ENCODE measurements around the gene TWSG1. TPM values are rescaled to one million over a fixed set of nuclear protein-coding genes. Genes with fewer than 3 reads are reported as not detected.
"Not testable (repeated sequence)": the region's sequence is repeated elsewhere in the genome, so short reads cannot be mapped to it uniquely, and the experiment has no call there.

Gene TWSG1
- total RNA-seq, 1 experiment from 2014 or later: 101 TPM

DNA sequence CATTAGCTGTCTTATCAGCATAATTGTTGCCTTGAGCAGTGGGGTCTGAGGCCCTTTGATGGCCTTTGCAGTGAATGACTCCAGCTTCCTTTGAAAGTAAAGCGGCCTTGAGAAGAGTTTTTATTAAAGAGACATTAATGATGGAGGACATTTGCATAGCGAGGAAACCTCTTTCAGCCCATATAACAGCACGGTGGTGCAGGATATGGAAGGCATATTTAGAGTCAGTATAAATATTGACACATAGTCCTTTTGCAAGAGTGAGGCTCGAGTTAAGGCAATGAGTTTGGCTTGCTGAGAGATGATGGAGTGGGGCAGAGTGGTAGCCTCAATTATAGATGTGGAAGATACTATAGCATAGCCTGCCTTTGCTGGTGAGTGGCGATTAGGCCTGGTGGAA, 89.7 kb downstream of the TWSG1 start:
- not testable (repeated sequence) for DNase-seq (ENCODE audit: low read depth)

DNA sequence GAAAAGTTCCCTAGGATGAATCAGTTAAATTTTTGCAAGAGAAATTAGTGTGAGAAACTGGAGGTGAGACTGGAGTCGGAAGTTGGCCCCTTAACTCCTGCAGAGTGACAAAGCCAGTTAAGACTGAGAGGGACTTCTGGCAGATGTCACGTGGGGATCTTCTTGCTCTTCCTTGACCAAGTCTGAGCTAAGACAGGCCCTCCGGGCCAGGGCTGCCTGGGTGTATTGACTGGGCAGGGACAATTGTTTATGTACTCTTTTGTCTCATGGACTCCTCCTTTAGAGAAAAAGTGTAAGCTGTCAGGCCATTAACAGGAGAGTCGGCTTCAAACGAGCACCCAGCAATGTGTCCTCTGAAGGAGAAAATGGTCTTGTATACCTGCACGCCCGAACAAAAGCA, 92.2 kb downstream of the TWSG1 start:
- no peak for DNase-seq (ENCODE audit: low read depth)

DNA sequence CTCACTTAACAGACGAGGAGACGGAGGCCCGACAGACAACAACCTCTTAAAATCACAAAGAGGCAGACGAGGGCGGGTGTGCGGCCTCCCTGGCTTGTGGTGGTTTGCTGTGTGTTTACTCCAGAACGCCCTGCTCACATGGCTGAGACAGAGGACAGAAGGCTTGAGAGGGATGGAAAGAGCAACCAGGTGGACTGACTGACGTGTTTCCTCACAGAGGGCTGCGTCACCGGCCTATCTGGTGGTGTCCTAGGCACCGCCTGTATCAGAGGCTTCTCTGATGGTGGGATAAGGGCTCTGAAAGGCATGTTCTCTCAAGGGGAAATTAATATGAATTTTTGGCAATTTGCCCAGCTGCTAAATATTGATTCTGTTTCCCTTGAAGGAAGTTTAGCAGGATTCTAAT, 93.7 kb downstream of the TWSG1 start:
- no peak for DNase-seq (ENCODE audit: low read depth)

DNA sequence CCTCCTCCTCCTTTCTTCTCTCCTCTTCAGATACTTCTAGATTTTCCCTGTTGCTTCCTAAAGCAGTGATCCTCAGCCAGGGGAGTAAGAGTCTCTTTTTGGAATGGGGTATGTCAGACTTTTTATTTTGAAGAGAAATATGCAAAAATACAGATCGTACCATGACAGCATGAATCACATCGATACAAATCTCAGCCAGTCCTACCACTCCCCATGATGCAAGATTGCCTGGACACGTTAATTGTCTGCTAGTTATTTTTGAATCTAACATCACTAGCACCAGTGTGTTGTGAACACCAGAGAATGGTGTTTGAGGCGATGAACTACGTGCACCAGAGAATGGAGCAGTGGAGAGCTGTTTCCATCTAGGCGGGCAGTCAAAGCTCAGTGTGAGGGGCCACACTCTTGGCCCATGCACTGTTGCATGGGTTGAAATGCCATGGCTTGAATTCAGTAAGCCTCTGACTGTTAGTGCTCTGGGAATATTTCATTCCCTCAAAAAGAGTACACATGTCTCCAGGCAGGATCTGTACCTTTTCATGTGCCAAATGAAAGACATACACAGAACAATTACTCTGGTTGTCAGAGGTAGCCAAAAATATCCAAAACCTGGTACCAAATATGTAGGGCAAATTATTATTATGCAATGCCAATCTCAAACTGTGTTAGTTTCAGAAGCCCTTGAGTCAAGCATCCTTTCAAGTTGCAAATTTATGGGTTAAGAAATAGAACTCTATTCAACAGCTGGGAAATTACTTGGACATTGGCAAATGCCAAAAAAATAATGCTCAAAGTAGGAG, 94.5 kb downstream of the TWSG1 start:
- no peak for DNase-seq (ENCODE audit: low read depth)

DNA sequence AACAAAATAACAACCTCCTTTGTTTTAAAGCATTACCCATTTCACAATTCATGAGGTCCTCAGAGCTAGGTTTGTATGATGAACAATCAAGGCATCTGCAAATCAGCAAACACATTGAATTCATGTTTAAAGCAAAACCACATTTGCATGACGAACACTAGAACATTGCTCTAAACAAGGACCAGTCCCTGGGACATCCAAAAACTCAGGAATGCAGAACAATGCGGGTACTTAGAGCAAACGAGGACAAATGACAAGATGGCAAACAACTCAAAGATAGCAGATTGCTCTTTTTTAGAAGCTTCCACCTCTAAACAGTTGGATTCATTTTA, 95.1 kb downstream of the TWSG1 start:
- DNase-seq (ENCODE audit: low read depth): no peak

DNA sequence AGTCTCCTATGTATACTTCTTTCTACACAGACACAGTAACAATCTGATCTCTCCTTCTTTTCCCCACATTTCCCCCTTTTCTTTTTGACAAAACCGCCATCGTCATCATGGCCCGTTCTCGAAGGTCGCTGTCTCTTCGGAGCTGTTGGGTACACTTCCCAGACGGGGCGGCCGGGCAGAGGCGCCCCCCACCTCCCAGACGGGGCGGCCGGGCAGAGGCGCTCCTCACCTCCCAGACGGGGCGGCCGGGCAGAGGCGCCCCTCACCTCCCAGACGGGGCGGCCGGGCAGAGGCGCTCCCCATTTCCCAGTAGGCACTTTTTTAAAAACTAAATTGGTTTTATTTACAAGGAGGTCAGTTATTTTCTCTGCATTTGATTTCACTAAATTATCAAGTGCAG, 95.7 kb downstream of the TWSG1 start:
- not testable (repeated sequence) for DNase-seq (ENCODE audit: low read depth)

DNA sequence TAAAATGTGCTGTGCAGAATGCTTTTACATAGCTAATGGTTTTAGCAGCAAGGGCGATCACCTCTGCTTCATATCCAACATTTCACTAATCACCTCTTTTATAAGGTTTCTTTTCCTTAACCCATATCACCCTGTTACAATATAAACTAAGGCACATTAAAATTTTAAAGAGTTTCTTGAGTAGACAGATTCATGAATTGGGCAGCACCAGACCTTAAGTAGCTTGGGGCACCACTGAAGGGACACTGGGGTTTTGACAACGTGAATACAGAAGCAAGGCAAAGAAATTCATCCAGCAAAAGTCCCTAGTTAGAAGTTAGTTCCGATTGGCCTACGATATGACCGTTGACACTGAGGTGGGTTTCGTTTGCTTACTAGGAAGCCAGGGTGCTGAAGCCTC, 96.7 kb downstream of the TWSG1 start:
- DNase-seq (ENCODE audit: low read depth): no peak

DNA sequence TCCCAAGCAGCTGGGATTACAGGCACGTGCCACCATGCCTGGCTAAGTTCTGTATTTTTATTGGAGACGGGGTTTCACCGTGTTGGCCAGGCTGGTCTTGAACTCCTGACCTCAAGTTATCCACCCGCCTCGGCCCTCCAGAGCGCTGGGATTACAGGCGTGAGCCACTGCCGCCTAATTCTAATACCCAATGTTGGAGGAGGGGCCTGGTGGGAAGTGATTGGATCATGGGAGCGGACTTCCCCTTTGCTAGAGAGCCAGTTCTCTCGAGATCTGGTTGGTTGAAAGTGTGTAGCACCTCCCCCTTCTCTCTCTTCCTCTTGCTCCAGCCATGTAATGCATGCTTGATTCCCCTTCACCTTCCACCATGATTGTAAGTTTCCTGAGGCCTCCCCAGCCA, 98.5 kb downstream of the TWSG1 start:
- DNase-seq (ENCODE audit: low read depth): not testable (repeated sequence)

DNA sequence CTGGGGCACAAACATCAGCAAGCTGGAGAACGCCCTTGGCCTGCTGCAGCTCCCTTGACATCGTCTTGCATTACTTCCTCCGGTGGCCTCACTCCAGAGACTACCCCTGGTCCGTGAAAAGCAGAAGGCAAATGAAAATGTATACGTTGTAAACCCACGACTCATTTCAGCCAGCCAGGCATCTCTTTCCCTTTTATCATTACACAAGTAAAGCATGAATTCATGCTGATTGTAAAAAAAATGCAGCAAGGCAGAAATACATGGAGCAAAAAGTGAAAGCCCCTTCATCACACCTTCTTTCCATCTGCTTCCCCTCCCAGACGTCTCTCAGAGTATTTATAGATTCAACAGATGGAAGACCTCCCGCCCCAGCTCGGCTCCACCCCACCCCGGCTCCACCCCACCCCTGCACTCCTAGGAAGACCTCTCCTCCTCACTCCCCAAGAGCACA, 99.1 kb downstream of the TWSG1 start:
- DNase-seq (ENCODE audit: low read depth): no peak

DNA sequence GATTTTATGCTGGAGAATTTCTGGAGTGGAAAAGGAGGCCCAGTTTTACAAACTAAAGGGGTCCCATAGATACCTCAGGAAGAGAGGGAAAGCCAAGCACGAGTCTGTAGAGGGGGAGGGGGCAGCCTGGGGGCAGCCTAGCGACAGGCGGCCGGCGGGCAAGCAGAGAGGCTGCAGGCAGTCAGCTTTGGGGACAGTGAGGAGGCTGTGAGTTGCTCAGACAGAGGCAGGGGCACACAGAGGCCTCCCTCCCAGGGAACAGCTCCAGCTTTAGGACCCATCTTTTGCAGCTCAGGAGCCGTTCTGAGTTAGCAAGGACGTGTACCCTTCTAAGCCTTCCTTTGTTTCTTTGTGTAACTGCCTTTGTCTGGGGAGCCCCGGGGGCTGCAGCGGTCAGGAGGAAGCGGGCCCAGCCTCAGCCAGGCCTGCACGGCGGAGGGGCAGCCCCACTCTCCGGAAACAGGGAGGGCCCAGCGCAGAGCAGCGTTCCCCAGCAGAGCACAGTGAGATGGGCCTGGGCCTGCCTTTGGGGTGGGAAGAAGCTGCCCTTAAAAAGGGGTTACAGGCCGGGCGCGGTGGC, 99.6 kb downstream of the TWSG1 start:
- DNase-seq (ENCODE audit: low read depth): no peak

DNA sequence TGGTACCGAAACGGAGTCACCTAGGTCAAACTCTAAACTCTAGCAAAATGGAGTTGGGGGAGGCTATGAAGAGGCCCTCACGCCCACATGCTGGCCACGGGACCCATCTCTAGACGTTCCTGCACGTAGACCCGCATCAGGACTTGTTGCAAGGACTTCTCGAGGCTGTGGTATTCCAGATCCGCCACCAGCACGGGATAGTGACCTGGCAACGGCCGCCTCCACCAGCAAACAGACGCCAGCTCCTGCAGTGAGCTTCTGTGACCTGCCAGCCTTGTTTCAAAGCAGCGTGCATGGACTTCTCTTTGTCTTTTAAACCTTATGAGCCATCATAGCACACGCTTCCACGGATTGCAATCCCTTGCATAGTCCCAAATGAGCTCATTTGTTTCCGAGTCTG, 100.5 kb downstream of the TWSG1 start:
- DNase-seq (ENCODE audit: low read depth): no peak

DNA sequence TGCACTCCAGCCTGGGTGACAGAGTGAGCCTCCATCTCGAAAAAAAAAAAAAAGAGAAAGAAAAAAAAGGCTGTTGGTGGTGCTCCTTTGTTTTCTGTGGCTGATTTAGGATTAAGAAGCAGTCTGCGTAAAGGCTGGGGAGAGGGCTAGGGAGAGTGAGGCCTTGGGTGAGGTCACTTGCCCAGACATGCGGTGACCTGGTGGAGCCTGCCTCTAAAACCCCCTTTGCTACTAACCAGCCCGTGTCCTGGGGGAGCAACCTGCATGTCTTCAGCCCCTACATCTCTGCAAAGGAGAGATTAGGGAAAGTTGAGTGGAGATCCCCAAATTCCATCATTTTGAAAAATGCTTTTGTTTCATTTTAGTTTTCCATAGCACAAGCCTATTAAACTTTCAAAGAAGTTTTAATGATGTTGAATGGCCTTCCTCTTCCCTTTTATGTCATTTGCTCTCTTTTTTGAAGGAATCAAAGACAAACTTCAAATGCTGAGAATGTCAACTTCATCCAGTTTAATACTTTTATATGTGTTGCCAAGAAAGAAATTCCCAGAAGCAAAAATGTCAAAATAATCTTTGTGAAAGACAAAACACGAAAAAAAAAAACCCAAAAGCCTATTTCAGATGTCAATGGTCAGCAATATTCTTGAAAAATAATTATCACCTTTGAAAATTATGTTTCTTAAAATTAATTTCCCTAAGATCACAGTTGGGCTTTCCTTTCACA, 101.8 kb downstream of the TWSG1 start:
- no peak for DNase-seq (ENCODE audit: low read depth)

DNA sequence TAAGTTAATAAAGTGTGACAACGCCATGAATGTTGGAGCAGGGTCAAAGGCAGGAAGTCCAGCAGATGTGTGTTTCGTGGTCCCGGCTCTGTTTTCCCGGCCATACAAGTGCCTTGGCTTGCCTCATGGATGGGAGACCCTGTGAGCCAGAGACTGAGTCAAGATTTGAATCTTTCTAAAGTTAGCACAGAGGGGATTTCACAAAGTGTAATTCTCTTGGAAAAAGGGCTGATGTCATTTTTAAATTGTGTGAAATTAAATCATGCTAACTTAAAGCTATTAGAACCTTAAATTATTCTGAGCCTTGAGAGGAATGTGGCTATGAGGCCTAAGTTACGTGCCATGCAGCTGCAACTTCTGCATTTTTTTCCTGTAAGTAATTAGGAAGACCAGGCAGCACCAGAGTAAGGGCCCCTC, 102.5 kb downstream of the TWSG1 start:
- DNase-seq (ENCODE audit: low read depth): peak; percentile 18

DNA sequence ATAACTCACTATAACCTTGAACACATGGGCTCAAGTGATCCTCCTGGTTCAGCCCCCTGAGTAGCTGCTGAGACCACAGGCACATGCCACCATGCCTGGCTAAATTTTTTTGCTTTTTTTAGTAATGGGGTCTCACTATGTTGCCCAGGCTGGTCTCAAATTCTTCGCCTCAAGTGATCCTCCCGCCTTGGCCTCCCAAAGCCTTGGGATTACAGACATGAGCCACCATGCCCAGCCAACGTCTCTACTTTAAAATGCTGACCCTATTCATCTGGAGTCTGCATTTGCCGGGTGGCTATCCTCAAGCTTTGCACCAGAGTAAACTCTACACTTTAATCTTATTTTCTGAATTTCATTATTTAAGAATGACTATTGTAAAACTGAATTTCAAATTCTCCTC, 103.1 kb downstream of the TWSG1 start:
- DNase-seq (ENCODE audit: low read depth): no peak

DNA sequence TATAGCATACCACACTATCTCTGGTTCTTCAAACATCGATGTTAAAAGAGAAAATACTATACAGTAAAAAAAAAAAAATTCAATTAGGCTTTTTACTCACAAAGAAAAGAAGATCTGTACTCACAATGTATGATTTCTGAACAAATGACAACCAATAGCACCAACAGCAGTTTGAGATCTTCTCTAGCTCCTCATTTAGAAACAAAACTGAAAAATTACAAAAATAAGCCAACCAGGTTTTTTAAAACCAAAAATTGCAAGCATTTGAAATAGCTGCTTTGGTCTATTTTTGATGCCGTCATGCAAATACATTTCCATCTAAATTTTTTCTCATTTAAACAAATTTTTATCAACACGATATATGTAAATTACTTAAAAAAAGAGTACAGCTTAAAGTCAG, 106.5 kb downstream of the TWSG1 start:
- DNase-seq (ENCODE audit: low read depth): no peak

DNA sequence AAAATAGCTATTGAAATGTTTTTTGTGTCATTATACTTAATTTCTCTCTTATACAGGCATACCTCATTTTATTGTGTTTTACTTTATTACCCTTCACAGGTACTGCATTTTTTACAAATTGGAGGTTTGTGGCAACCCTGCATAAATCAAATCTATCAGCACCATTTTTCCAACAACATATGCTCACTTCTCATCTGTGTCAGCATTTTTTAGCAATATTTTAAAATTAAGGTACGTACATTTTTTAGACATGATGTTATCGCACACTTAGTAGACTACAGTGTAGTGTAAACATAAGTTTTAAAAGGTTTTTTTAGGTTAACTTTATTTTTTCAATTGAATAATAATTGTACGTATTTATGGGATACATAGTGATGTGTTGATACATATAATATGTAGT, 110.0 kb downstream of the TWSG1 start:
- no peak for DNase-seq (ENCODE audit: low read depth)

DNA sequence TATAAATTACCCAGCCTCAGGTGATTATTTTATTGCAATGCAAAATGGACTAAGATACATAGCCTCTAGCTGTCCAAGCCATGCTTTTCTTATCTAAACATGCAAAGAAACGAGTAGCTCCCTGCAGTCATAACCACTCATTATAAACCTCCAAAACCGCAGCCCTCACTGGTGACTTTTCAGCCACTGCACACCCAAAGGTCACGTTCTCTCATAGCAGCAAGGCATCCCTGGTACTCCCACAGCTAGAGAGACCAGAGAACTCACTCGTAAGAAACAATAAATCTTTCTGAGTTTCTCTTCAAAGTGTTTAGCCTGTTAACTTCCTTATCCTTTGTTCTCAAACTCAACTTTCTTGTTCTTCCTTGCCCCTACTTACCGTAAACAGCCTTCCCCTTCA, 112.3 kb downstream of the TWSG1 start:
- peak; percentile 56 for DNase-seq (ENCODE audit: low read depth)

DNA sequence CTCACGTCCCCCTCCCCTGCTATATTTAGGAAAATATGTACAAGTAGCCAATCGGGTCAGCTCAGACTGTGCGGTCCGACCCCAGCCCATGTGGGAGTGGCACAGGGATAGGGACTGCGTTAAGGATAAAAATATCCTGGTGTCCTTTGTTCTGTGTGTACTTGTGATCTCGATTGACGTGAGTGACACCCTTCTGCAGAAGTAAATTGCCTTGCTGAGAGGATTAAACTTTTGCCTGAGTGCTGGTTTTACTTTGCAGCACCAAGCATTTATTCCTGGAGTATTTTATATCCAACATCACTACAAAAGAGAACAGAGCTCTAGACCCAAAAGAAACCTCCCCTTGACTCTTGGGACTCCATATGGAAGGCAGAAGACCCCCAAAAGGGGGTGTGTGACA, 112.8 kb downstream of the TWSG1 start:
- DNase-seq (ENCODE audit: low read depth): no peak

DNA sequence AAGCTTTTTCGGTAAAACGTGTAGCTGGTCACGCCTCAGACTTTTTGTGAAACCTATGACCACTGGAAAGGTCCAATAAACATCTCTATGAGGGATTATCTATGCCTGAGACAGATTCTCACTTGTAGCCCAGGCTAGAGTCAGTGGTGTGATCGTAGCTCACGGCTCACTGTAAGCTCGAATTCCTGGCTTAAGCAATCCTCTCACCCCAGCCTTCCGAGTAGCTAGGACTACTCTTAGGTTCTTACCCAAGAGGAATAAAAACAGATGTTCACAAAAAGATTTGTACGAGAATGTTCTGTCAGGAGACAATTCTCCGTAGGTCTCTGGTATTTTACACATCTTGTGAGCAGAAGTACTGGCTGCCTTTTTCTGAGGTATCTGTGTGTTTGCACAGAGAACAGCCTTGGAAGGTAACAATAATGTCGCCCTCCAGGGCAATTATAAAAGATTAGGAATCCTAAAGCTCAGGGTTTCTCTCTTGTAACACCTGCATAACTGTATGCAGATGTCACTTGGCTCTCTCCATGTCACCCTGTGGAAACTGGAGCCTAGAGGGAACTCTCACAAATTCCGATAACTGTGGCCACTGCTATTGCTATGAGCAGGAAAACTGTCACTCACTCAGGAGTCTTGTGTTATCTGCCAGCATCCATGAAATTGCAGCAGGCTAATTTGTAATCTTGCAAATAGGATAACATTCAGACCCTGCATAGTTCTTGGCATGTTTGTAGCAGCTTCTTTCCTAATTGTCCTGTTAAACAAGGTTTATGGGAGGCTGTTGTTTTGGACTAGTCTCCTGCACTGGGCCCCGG, 115.2 kb downstream of the TWSG1 start:
- DNase-seq (ENCODE audit: low read depth): no peak

DNA sequence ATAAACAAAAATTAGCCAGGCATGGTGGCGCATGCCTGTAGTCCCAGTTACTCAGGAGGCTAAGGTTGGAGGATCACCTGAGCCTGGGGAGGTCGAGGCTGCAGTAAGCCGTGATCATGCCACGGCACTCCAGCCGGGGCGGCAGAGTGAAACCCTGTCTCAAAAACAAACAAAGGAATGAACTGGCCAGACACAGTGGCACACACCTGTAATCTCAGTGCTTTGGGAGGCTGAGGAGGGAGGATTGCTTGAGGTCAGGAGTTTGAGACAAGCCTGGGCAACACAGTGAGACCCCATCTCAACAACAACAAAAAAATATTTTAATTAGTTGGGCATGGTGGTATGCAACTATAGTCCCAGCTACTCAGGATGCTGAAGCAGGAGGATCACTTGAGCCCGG, 116.3 kb downstream of the TWSG1 start:
- DNase-seq (ENCODE audit: low read depth): not testable (repeated sequence)

Data from RPMI7951 (cell line).